Measurements from ENCODE around the gene ZNF335.

The ZNF335 gene

GRCh38 chr20:45971675-45972499 is at the start of gene ZNF335:
Gene ZNF335, minus strand, starts transcription at chr20:45972203. Its CDS starts 793 bp downstream, at chr20:45971410.
- H3K9ac ChIP-seq (ENCODE audit: low read depth, low read length) = peak within 1 kb of the TSS; percentile 99
- H3K9me3 ChIP-seq (ENCODE audit: control insufficient read depth, insufficient read depth, low read length) = no peaks in the 10 kb centered on the region
- H3K4me1 ChIP-seq (ENCODE audit: insufficient read depth, low read length) = 0 out of 2 replicates have a peak, but pooled peaks cover 10% of the 10 kb centered on the region
- peaks cover 7% of the 10 kb centered on the region for H3K36me3 ChIP-seq (ENCODE audit: insufficient read depth, low read length)

- Histone ChIP-seq H3K36me3 (ENCODE audit: insufficient read depth, low read length) (no peaks in the 10 kb centered on the region; the same call in 1 of the 2 replicates), H3K9me3 (ENCODE audit: control insufficient read depth, insufficient read depth, low read length) (no peaks in the 10 kb centered on the region), H3K9ac (ENCODE audit: low read depth, low read length) (no peak overlapping the region), H3K4me1 (ENCODE audit: insufficient read depth, low read length) (0 out of 2 replicates have a peak, but pooled peaks cover 4% of the 10 kb centered on the region)
These were observed 48.6 kb upstream of the ZNF335 start for GRCh38 chr20:46020555-46020954.

- H3K4me1 ChIP-seq (ENCODE audit: insufficient read depth, low read length) = 0 out of 2 replicates have a peak, but pooled peaks cover 4% of the 10 kb centered on the region
- no peaks in the 10 kb centered on the region for H3K9me3 ChIP-seq (ENCODE audit: control insufficient read depth, insufficient read depth, low read length)
- H3K9ac ChIP-seq (ENCODE audit: low read depth, low read length) = no peak overlapping the region
- no peaks in the 10 kb centered on the region; the same call in 1 of the 2 replicates for H3K36me3 ChIP-seq (ENCODE audit: insufficient read depth, low read length)
These were observed 46.6 kb upstream of the ZNF335 start for GRCh38 chr20:46018611-46019010.

- Histone ChIP-seq H3K4me1 (ENCODE audit: insufficient read depth, low read length) (0 out of 2 replicates have a peak, but pooled peaks cover 4% of the 10 kb centered on the region), H3K9me3 (ENCODE audit: control insufficient read depth, insufficient read depth, low read length) (no peaks in the 10 kb centered on the region), H3K36me3 (ENCODE audit: insufficient read depth, low read length) (no peaks in the 10 kb centered on the region; the same call in 1 of the 2 replicates), H3K9ac (ENCODE audit: low read depth, low read length) (no peak overlapping the region)
These were observed 46.1 kb upstream of the ZNF335 start for GRCh38 chr20:46018112-46018511.

GRCh38 chr20:46017272-46017671 is 45.3 kb upstream of the ZNF335 start:
- H3K9ac ChIP-seq (ENCODE audit: low read depth, low read length) = no peak overlapping the region
- H3K36me3 ChIP-seq (ENCODE audit: insufficient read depth, low read length) = no peaks in the 10 kb centered on the region; the same call in 1 of the 2 replicates
- H3K4me1 ChIP-seq (ENCODE audit: insufficient read depth, low read length) = 0 out of 2 replicates have a peak, but pooled peaks cover 4% of the 10 kb centered on the region
- no peaks in the 10 kb centered on the region for H3K9me3 ChIP-seq (ENCODE audit: control insufficient read depth, insufficient read depth, low read length)

- peak overlapping the region; percentile 79; the same call in 1 of the 2 replicates for H3K9ac ChIP-seq (ENCODE audit: low read depth, low read length)
- no peaks in the 10 kb centered on the region for H3K4me1 ChIP-seq (ENCODE audit: insufficient read depth, low read length)
- H3K36me3 ChIP-seq (ENCODE audit: insufficient read depth, low read length) = no peaks in the 10 kb centered on the region; the same call in 1 of the 2 replicates
- H3K9me3 ChIP-seq (ENCODE audit: control insufficient read depth, insufficient read depth, low read length) = no peaks in the 10 kb centered on the region; the same call in 1 of the 2 replicates
These were observed 42.8 kb upstream of the ZNF335 start for GRCh38 chr20:46014517-46015396.

GRCh38 chr20:46013829-46014516 is 42.0 kb upstream of the ZNF335 start:
- Histone ChIP-seq H3K4me1 (ENCODE audit: insufficient read depth, low read length) (0 out of 2 replicates have a peak, but pooled peaks cover 6% of the 10 kb centered on the region), H3K36me3 (ENCODE audit: insufficient read depth, low read length) (no peaks in the 10 kb centered on the region; the same call in 1 of the 2 replicates), H3K9ac (ENCODE audit: low read depth, low read length) (peak overlapping the region; percentile 79)

GRCh38 chr20:46013322-46013828 is 41.4 kb upstream of the ZNF335 start:
- peaks cover 11% of the 10 kb centered on the region; the same call in 1 of the 2 replicates for H3K4me1 ChIP-seq (ENCODE audit: insufficient read depth, low read length)
- H3K36me3 ChIP-seq (ENCODE audit: insufficient read depth, low read length) = no peaks in the 10 kb centered on the region; the same call in 1 of the 2 replicates
- peak overlapping the region; percentile 79; the same call in 1 of the 2 replicates for H3K9ac ChIP-seq (ENCODE audit: low read depth, low read length)
- H3K9me3 ChIP-seq (ENCODE audit: control insufficient read depth, insufficient read depth, low read length) = no peaks in the 10 kb centered on the region; the same call in 1 of the 2 replicates

More at GRCh38 chr20:46013829-46014516, 42.0 kb upstream of the ZNF335 start:
- H3K9me3 ChIP-seq (ENCODE audit: control insufficient read depth, insufficient read depth, low read length) = no peaks in the 10 kb centered on the region; the same call in 1 of the 2 replicates

GRCh38 chr20:46012921-46013320 is 40.9 kb upstream of the ZNF335 start:
- Histone ChIP-seq H3K4me1 (ENCODE audit: insufficient read depth, low read length) (peaks cover 15% of the 10 kb centered on the region; the same call in 1 of the 2 replicates), H3K9ac (ENCODE audit: low read depth, low read length) (no peak overlapping the region), H3K9me3 (ENCODE audit: control insufficient read depth, insufficient read depth, low read length) (no peaks in the 10 kb centered on the region; the same call in 1 of the 2 replicates), H3K36me3 (ENCODE audit: insufficient read depth, low read length) (no peaks in the 10 kb centered on the region; the same call in 1 of the 2 replicates)

GRCh38 chr20:46011631-46012482 is 39.9 kb upstream of the ZNF335 start:
- Histone ChIP-seq H3K4me1 (ENCODE audit: insufficient read depth, low read length) (peaks cover 22% of the 10 kb centered on the region), H3K9ac (ENCODE audit: low read depth, low read length) (no peak overlapping the region), H3K9me3 (ENCODE audit: control insufficient read depth, insufficient read depth, low read length) (no peaks in the 10 kb centered on the region; the same call in 1 of the 2 replicates), H3K36me3 (ENCODE audit: insufficient read depth, low read length) (no peaks in the 10 kb centered on the region)

- no peak overlapping the region for H3K9ac ChIP-seq (ENCODE audit: low read depth, low read length)
- H3K36me3 ChIP-seq (ENCODE audit: insufficient read depth, low read length) = no peaks in the 10 kb centered on the region
- H3K4me1 ChIP-seq (ENCODE audit: insufficient read depth, low read length) = peaks cover 30% of the 10 kb centered on the region
- H3K9me3 ChIP-seq (ENCODE audit: control insufficient read depth, insufficient read depth, low read length) = no peaks in the 10 kb centered on the region; the same call in 1 of the 2 replicates
These were observed 38.7 kb upstream of the ZNF335 start for GRCh38 chr20:46010491-46011391.

- no peaks in the 10 kb centered on the region; the same call in 1 of the 2 replicates for H3K9me3 ChIP-seq (ENCODE audit: control insufficient read depth, insufficient read depth, low read length)
- H3K9ac ChIP-seq (ENCODE audit: low read depth, low read length) = no peak overlapping the region
- peaks cover 39% of the 10 kb centered on the region for H3K4me1 ChIP-seq (ENCODE audit: insufficient read depth, low read length)
- no peaks in the 10 kb centered on the region for H3K36me3 ChIP-seq (ENCODE audit: insufficient read depth, low read length)
These were observed 37.8 kb upstream of the ZNF335 start for GRCh38 chr20:46009816-46010215.

Measured in ES-I3 (cell line).